Cardiac muscle cell (in vitro differentiated cells and primary cell): Measurements from ENCODE around the gene LPAR1. TPM values are rescaled to one million over a fixed set of nuclear protein-coding genes. Genes with fewer than 3 reads are reported as not detected.
A peak's percentile ranks its signal among the peaks of the same experiment; 100 is the strongest.

Source experiments
- DNase-seq, 2 donors: peaks; one replicate each; pipeline versions ENCODE4 v3.0.0 to v3.0.0-alpha.2; 2010 to 2017; ENCODE audit warnings: low read depth in 1 of 2, low spot score in 1 of 2
- H3K27ac ChIP-seq: fragments of 200-600 bp; sonication (generic); 2 replicates; pipeline ENCODE4 v1.5.1; 2016
- H3K27me3 ChIP-seq: fragments of 200-600 bp; sonication (generic); 2 replicates; pipeline ENCODE4 v1.6.0; 2016; ENCODE audit warnings: control low read depth
- H3K36me3 ChIP-seq: fragments of 200-600 bp; sonication (generic); 2 replicates; pipeline ENCODE4 v1.5.1; 2016; ENCODE audit warnings: control low read depth
- H3K4me1 ChIP-seq: fragments of 200-600 bp; sonication (generic); 2 replicates; pipeline ENCODE4 v1.8.1; 2017; ENCODE audit warnings: low read depth, mild to moderate bottlenecking, mixed run types
- H3K4me3 ChIP-seq: fragments of 200-600 bp; sonication (generic); 2 replicates; pipeline ENCODE4 v1.5.1; 2016; ENCODE audit warnings: mild to moderate bottlenecking
- H3K9me3 ChIP-seq: fragments of 200-600 bp; sonication (generic); 2 replicates; pipeline ENCODE4 v1.5.1; 2017; ENCODE audit warnings: low read depth, mild to moderate bottlenecking, control low read depth
- polyA plus RNA-seq: library from polyadenylated mRNA; unstranded; fragments of >200 nt; fragmentation: Nextera tagmentation; extraction: Ambion mirVana; gene quantifications from 2 replicates; pipeline ENCODE4 v1.2.1, GENCODE V29; 2016
- total RNA-seq: library from RNA; depleted of rRNA; stranded (reverse); fragments of >200 nt; gene quantifications from 2 replicates; pipeline ENCODE4 v1.2.3, GENCODE V29; 2016
- TF ChIP-seq, protein P1 (sequence below): IDR thresholded peaks from 2 replicates; pipeline ENCODE4 v1.5.1; 2012; ENCODE audit warnings: low read depth, mild to moderate bottlenecking, low read length

Gene LPAR1
- total and polyA plus RNA-seq, 2 experiments from 2014 or later: 0.77 to 1.9 TPM

DNA sequence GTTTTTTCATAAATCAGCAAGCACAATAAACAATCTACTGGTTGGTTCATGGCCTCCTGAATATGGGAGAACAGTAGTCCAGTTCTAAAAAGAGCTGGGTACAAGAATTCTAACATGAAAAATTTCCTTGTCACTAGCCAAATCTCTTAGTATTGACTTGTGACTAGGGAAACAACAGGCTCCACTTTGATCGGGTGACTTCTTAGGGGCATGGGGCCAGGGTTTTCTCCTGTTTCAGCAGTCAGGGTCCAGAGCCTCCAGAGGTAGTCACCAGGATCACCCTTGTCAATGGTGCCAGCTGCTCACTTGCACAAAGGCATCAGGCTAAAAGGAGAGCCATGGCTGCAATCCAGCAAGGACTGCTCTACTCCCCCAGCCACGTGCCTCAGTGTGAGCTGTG lies 38.1 kb downstream of the LPAR1 start:
- H3K27ac ChIP-seq: no peak overlapping the region
- H3K4me3 ChIP-seq: no peak overlapping the region
- no peaks in the 10 kb centered on the region for H3K36me3 ChIP-seq
- no peaks in the 10 kb centered on the region for H3K4me1 ChIP-seq
- DNase-seq: no peak
- TF ChIP-seq, protein P1, sequence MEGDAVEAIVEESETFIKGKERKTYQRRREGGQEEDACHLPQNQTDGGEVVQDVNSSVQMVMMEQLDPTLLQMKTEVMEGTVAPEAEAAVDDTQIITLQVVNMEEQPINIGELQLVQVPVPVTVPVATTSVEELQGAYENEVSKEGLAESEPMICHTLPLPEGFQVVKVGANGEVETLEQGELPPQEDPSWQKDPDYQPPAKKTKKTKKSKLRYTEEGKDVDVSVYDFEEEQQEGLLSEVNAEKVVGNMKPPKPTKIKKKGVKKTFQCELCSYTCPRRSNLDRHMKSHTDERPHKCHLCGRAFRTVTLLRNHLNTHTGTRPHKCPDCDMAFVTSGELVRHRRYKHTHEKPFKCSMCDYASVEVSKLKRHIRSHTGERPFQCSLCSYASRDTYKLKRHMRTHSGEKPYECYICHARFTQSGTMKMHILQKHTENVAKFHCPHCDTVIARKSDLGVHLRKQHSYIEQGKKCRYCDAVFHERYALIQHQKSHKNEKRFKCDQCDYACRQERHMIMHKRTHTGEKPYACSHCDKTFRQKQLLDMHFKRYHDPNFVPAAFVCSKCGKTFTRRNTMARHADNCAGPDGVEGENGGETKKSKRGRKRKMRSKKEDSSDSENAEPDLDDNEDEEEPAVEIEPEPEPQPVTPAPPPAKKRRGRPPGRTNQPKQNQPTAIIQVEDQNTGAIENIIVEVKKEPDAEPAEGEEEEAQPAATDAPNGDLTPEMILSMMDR: no peak
- H3K9me3 ChIP-seq: no peaks in the 10 kb centered on the region
- H3K27me3 ChIP-seq: no peaks in the 10 kb centered on the region

DNA sequence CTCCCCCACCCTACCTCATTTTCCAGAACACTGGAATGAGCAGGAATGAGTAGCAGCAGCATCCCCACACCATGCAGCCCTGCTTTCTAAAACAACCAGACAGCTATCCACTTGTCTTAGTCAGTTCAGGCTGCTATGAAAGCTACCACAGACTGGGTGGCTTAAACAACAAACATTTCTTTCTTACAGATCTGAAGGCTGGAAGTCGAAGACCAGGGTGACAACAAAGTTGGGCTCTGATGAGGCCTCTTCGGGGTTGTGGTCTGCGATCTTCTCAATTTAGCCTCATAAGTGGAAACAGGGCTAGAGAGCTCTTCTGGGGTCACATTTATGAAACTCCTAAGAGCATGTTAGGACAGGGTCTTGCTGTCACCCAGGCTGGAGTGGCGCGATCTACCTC lies 38.9 kb downstream of the LPAR1 start:
- H3K4me3 ChIP-seq: no peak overlapping the region
- no peaks in the 10 kb centered on the region for H3K27me3 ChIP-seq
- TF ChIP-seq, protein P1: no peak

DNA sequence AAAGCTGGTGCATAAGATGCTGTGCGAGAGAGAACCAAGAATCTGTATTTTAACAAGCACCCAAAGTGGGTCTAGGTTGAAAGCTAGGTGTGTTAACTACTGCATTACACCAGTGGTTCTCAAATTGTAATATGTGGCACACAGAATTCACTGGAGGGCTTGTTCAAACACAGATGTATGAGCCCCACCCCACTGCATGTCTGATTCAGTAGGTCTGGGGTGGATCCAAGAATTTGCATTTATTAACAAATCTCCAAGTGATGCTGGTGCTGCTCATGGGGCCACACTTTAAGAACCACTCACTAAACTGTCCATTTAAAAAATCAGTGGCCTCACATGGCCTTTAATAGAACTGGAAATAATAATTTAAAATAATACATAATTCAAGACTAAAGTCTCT lies 40.4 kb downstream of the LPAR1 start:
- Histone ChIP-seq H3K9me3 (no peaks in the 10 kb centered on the region), H3K36me3 (no peaks in the 10 kb centered on the region), H3K4me3 (no peak overlapping the region), H3K27ac (no peak overlapping the region), H3K27me3 (no peaks in the 10 kb centered on the region), H3K4me1 (no peaks in the 10 kb centered on the region)
- TF ChIP-seq, protein P1: no peak
- DNase-seq: no peak

More for the DNA sequence above, 38.9 kb downstream of the LPAR1 start:
- Histone ChIP-seq H3K4me1 (no peaks in the 10 kb centered on the region), H3K27ac (no peak overlapping the region), H3K9me3 (no peaks in the 10 kb centered on the region), H3K36me3 (no peaks in the 10 kb centered on the region)
- no peak for DNase-seq

DNA sequence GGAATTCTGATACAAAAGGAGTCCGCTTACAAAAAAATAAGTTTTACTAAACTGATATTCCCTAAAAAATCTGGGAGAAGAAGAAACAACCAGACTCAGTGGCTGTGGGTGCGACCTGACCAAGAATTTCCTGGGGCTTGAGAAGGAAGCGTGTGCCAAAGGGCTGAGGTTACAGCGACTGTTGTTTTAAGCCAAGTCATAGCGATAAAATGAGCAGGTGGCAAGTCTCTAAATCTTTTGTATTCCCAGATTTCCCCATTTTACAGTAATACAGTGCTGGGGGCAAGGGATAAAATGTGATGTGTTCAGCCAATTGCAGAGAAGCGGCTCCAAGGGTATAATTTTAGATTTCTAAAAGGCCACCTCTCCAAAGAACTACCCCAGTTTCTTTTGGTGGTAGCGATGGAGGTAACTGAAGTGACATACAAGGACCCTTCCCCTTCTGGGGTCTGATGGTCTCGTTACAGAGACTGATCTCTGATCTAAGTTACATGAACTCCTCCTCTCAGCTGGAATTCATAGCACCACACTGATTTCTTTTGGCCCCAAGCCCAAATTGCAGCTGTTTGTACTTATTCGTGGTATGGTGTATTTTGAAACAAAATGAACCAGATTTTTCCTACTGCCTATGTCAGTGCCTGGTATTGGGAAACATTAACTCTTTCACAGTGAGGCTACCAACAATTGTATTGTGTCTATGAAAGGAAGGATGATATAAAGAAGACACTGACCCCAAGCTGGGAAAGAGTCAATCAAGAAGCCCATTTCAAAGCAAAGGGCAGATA lies 41.6 kb downstream of the LPAR1 start:
- H3K4me1 ChIP-seq: no peaks in the 10 kb centered on the region
- no peak overlapping the region for H3K27ac ChIP-seq

DNA sequence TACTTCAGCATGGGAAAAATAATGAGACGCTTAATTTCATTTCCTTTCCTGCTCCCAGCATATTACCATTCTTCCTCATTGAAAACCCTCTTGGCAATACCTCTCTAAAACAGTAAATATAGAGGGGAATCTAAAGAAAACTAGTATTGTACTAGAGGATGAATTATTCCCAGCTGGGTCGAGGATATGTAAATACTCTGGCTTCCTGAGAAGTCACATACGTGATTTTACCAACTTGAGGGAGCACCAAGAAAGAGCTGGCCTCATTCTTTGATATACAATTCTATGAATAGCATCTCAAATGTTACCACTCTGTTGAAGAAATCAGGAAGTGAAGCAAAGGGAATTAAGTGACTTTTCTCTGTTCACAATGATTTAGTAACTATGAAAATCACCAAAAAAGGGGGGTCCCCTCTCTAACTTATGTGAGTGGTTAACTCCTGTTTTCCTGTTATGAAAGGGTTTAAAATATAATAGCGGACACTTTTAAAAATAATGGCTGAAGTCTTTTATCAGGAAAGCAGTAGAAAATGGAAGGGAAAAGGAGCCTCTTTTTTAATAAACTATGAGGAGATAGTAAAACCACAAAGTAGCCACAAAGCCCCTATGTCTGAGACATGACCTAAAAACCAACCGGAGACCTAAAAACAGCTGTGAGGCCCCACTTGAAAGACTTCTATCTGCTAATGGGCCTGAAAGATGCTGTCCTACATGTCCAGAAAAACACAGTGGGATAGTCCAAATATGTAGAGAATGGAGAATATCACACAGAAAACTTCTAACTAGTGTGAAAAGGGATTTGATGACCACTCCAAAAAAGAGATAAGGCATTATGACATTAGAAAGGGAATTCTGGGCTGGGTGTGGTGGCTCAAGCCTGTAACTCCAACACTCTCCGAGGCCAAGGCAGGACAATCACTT lies 42.6 kb downstream of the LPAR1 start:
- TF ChIP-seq, protein P1: no peak
- H3K4me3 ChIP-seq: no peak overlapping the region
- H3K4me1 ChIP-seq: no peaks in the 10 kb centered on the region
- H3K27ac ChIP-seq: no peak overlapping the region
- H3K27me3 ChIP-seq: no peaks in the 10 kb centered on the region
- H3K9me3 ChIP-seq: no peaks in the 10 kb centered on the region
- no peaks in the 10 kb centered on the region for H3K36me3 ChIP-seq
- peak in 1 of 2 donors; percentile 68 for DNase-seq

More for the DNA sequence above, 41.6 kb downstream of the LPAR1 start:
- Histone ChIP-seq H3K36me3 (no peaks in the 10 kb centered on the region), H3K4me3 (no peak overlapping the region), H3K27me3 (no peaks in the 10 kb centered on the region), H3K9me3 (no peaks in the 10 kb centered on the region)
- DNase-seq: peak in 1 of 2 donors; percentile 92
- TF ChIP-seq, protein P1: no peak
